ENCODE data around the gene GRIN2A. TPM values are rescaled to one million over a fixed set of nuclear protein-coding genes. Genes with fewer than 3 reads are reported as not detected.

GRIN2A gene
- total RNA-seq, 2 donors from 2014 or later: 1.6 to 3.2 TPM

- DNase-seq (ENCODE audit: low spot score): no peak
- intact Hi-C loops (cut with DNase I): loop anchor here in 1 of 2 donors (5.0 kb wide), 1 partner anchor 1039 kb away; no protein-coding TSS in a partner anchor
Observed at GRCh38 chr16:10103700-10104099, 78.5 kb downstream of the GRIN2A start.

- intact Hi-C loops (cut with DNase I): loop anchor here in 1 of 2 donors (5.0 kb wide), 1 partner anchor 1039 kb away; no protein-coding TSS in a partner anchor
- no peak for DNase-seq (ENCODE audit: low spot score)
Observed at GRCh38 chr16:10103118-10103517, 79.1 kb downstream of the GRIN2A start.

- DNase-seq (ENCODE audit: low spot score): no peak
- intact Hi-C loops (cut with DNase I): loop anchor here in 1 of 2 donors (5.0 kb wide), 1 partner anchor 1041 kb away; no protein-coding TSS in a partner anchor
Observed at GRCh38 chr16:10100829-10101228, 81.4 kb downstream of the GRIN2A start.

- DNase-seq (ENCODE audit: low spot score): no peak
- intact Hi-C loops (cut with DNase I): no loop called here
Observed at GRCh38 chr16:10098991-10099390, 83.2 kb downstream of the GRIN2A start.

- DNase-seq (ENCODE audit: low spot score): no peak
- intact Hi-C loops (cut with DNase I): no loop called here
Observed at GRCh38 chr16:10097271-10097670, 85.0 kb downstream of the GRIN2A start.

DNA sequence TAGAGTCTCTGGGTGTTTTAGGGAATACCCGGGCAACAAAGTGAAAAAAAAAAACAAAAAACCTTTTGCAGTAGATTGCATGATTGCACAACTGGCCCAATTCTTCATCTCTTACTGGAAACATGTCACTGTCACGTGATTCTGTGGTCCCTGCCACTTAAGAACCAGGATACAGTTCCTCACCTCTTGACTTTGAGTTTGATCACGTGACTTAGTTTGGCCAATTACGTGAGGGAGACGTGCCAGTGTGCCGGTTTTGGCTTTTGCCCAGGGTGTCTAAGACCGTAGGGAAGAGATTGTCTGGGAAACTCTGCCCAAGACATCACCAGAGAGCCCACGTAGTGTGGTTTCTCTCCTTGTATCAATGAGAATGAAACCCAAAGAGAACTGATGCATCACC lies 88.7 kb downstream of the GRIN2A start:
- intact Hi-C loops (cut with DNase I): loop anchor here in 1 of 2 donors (2.0 kb wide), 1 partner anchor 71 kb away; no protein-coding TSS in a partner anchor
- no peak for DNase-seq (ENCODE audit: low spot score)

- intact Hi-C loops (cut with DNase I): no loop called here
Observed at GRCh38 chr16:10090816-10091215, 91.4 kb downstream of the GRIN2A start.

GRCh38 chr16:10088380-10088793 lies 93.8 kb downstream of the GRIN2A start:
- no peak for DNase-seq (ENCODE audit: low spot score)
- intact Hi-C loops (cut with DNase I): loop anchor here in 1 of 2 donors (10.0 kb wide), 1 partner anchor 86 kb away; no protein-coding TSS in a partner anchor

More at GRCh38 chr16:10090816-10091215, 91.4 kb downstream of the GRIN2A start:
- DNase-seq (ENCODE audit: low spot score): no peak

- intact Hi-C loops (cut with DNase I): loop anchor here in 1 of 2 donors (10.0 kb wide), 1 partner anchor 88 kb away; no protein-coding TSS in a partner anchor
- DNase-seq (ENCODE audit: low spot score): no peak
Observed at GRCh38 chr16:10087151-10087550, 95.1 kb downstream of the GRIN2A start.

DNA sequence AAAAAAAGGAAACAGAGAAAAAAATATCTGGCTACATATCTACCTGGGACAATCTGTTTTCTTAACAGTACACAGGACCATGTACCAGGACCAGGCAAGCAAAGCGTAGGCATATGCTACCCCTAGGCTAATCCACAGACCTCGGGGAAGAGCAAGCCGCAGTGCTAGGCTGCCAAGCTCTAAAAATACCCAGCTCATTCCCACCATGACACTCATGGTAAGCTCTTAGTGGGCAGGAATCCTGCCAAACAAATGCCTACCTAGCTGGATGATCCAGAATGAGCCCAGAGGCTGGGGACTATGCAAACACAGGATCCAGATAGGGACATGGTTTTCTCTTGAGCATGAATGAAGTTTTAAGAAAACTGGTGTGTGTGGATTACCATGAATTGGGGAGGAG lies 95.6 kb downstream of the GRIN2A start:
- no peak for DNase-seq (ENCODE audit: low spot score)
- intact Hi-C loops (cut with DNase I): loop anchor here in 1 of 2 donors (10.0 kb wide), 1 partner anchor 88 kb away; no protein-coding TSS in a partner anchor

GRCh38 chr16:10085078-10085798 lies 97.0 kb downstream of the GRIN2A start:
- intact Hi-C loops (cut with DNase I): loop anchor here in 1 of 2 donors (10.0 kb wide), 1 partner anchor 90 kb away; no protein-coding TSS in a partner anchor
- DNase-seq (ENCODE audit: low spot score): no peak

DNA sequence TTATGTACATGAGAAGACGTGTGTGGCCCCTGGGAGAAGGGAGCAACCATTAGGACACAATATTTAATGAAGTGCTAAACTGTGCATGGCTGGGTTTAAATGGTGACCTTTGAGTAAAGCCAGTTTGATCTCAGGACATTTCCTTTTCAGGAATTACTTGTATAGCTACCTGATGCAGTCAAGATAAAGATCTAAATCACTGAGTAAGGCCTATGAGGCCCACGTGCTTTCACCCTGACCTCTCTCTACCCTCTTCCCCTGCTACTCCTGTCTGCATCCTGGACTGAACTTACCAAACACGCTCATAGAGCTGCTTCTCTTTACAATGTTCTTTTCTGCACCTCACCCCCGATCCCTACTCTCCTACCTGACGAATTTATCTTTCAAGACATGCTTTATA lies 98.9 kb downstream of the GRIN2A start:
- intact Hi-C loops (cut with DNase I): loop anchor here in 1 of 2 donors (10.0 kb wide), 1 partner anchor 92 kb away; no protein-coding TSS in a partner anchor
- no peak for DNase-seq (ENCODE audit: low spot score)

DNA sequence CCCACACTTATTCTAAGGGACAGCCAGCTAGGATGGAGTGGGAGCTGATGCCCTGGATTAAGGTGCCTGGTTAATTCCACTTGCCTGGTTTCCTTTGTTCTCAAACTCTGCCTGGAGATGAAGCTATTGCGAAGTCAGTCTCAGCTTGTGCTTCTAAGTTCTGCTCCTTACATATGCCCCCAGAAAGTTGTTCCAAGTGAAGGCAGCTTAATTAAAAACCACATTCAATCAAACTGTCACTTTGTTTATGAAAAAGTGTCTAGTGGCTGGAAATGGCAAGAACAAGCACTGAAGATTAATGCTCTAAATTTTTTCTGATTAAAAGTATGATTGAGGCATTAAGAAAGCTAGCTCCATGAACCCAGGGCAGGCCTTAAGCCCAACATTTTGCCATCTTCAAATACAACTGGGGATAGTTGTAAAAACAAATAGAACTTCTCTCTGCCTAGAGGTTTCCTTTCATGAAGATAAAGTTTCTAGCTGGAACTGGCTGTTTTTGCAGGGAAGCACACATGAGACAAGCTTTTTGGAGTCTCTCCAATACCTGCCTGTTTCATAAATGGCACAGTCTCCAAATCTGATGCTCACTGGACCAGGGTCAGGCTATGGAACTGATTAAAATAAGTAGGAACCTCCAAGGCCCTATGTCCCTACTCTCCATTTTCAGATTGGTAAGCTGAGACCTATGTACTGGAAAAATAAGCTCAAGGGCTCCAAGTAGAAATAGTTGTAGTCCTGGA lies 100.9 kb downstream of the GRIN2A start:
- intact Hi-C loops (cut with DNase I): loop anchor here in 1 of 2 donors (10.0 kb wide), 1 partner anchor 93 kb away; no protein-coding TSS in a partner anchor

DNA sequence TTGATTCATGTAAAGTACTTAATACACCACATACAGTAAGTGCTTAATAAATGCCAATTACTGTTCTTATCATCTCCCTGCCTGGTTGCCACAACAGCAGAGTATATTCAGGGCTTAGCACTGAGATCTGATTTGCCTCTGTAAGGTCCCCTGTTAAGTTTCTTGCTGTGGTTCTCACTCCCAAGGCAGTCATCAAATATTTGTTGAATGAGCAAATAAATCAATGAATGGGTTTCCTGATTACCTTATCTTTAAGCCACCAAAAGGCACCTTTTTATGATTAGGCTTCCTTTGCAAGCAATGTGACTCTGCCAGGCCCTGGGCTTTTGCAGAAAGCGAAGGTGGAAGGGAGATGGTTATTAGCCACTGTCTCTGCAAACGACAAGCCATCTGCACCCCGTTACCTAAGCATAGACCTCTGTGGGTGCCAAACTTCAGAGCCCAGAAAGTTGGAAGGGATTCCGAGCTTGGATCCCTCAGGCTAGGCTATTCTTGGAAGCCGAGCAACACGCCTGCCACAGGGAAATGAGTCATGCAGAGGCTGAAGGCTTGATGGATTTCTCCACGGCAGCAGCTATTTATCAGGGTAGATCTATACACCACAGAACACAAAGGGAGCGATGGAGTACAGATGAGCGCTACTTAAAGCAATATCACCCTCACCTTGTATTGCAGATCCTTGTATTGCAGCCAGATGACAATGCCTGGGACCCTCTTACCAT lies 102.0 kb downstream of the GRIN2A start:
- no peak for DNase-seq (ENCODE audit: low spot score)
- intact Hi-C loops (cut with DNase I): loop anchor here in 1 of 2 donors (10.0 kb wide), 1 partner anchor 95 kb away; no protein-coding TSS in a partner anchor

More for the DNA sequence above, 100.9 kb downstream of the GRIN2A start:
- DNase-seq (ENCODE audit: low spot score): no peak

- intact Hi-C loops (cut with DNase I): no loop called here
- no peak for DNase-seq (ENCODE audit: low spot score)
Observed at GRCh38 chr16:10078541-10078949, 103.7 kb downstream of the GRIN2A start.

DNA sequence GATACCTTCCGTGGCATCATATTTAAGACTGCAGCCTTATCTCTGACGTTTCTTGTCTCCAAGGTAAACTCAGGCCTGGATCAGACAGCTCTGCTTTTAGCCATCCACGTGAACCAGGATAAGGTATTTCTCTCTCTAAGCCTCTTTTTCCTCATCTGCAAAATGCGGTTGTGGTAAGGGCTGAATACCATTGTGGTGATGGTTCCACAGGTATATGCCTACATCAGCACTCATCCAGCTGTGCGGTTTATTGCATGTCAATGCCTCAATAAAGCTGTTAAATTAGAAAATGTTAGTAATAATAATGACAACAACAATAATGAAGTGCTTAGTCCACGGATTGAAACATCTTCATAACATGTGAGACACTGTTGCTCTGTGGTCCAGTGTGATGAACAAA lies 104.4 kb downstream of the GRIN2A start:
- intact Hi-C loops (cut with DNase I): no loop called here
- DNase-seq (ENCODE audit: low spot score): no peak

- DNase-seq (ENCODE audit: low spot score): no peak
- intact Hi-C loops (cut with DNase I): no loop called here
Observed at GRCh38 chr16:10076037-10076436, 106.2 kb downstream of the GRIN2A start.

DNA sequence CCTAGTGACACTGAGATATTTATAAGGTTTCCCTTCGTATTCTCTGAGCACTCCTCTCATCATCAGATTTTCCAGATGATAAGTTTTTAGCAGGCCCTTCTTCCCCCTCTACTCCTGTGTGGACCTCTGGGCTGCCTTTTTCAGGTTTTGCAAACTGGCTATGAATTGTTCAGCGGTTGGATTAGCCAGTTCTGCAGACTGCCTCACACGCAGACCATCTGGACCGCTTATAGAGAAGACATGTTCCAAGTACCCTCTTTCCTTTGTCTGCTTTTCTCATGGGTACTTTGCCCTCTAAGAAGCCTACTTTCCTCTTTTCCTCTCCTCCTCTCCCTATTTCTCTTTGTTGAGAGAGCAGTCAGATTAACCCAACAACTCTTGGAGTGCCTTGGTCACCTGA lies 111.6 kb downstream of the GRIN2A start:
- intact Hi-C loops (cut with DNase I): no loop called here
- DNase-seq (ENCODE audit: low spot score): no peak

DNA sequence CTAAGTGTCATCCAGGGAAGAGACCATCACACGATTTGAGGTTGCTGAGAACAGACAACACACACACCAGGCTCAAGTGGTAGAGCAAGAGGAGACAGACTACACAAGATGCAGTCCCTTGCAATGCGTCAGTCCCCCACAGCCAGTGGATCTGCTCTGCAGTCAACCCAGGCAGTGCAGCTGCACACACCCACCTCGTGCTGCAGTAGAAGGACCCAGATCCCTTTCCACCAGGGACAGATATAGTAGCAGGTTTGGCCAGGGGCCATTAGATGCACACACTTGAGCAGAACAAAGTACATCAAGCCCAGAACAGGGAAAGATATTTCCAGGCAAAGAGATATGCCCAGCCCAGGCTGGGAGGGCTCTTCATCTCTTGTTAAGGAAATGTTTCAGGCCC lies 112.9 kb downstream of the GRIN2A start:
- no peak for DNase-seq (ENCODE audit: low spot score)
- intact Hi-C loops (cut with DNase I): no loop called here
